HUES48 (cell line): ENCODE measurements around the gene SLC25A39.

Experiments used
- H3K27ac ChIP-seq: one replicate; pipeline ENCODE4 v1.7.0; 2013; ENCODE audit warnings: low read depth, low read length, inconsistent platforms
- H3K27me3 ChIP-seq: 2 replicates; pipeline ENCODE4 v1.6.1; 2013; ENCODE audit warnings: mild to moderate bottlenecking, low read length; ENCODE audit not compliant: control insufficient read depth, insufficient read depth
- H3K36me3 ChIP-seq: 2 replicates; pipeline ENCODE4 v1.6.1; 2013; ENCODE audit warnings: low read length; ENCODE audit not compliant: control insufficient read depth, insufficient read depth
- H3K4me1 ChIP-seq: 2 replicates; pipeline ENCODE4 v1.6.1; 2013; ENCODE audit warnings: mild to moderate bottlenecking, low read length; ENCODE audit not compliant: control insufficient read depth, insufficient read depth
- H3K4me3 ChIP-seq: 2 replicates; pipeline ENCODE4 v1.5.1; 2013; ENCODE audit warnings: mild to moderate bottlenecking, low read depth, low read length
- H3K9ac ChIP-seq: 2 replicates; pipeline ENCODE4 v1.6.1; 2013; ENCODE audit warnings: mild to moderate bottlenecking, low read depth, low read length, moderate library complexity
- H3K9me3 ChIP-seq: 2 replicates; pipeline ENCODE4 v1.6.1; 2013; ENCODE audit warnings: low read length; ENCODE audit not compliant: control insufficient read depth, insufficient read depth

Gene SLC25A39

GRCh38 chr17:44361292-44362260, 37.0 kb upstream of the SLC25A39 start:
- H3K4me3 ChIP-seq, result peak overlapping the region; percentile 29
- H3K36me3 ChIP-seq, result peaks cover 11% of the 10 kb centered on the region; the same call in 1 of the 2 replicates
- no peak overlapping the region for H3K27ac ChIP-seq
- H3K9me3 ChIP-seq, result no peaks in the 10 kb centered on the region
- H3K4me1 ChIP-seq, result peaks cover 21% of the 10 kb centered on the region
- no peak overlapping the region for H3K9ac ChIP-seq
- no peaks in the 10 kb centered on the region; the same call in 1 of the 2 replicates for H3K27me3 ChIP-seq

GRCh38 chr17:44360826-44361225, 36.2 kb upstream of the SLC25A39 start:
- Histone ChIP-seq H3K36me3 (peaks cover 11% of the 10 kb centered on the region; the same call in 1 of the 2 replicates), H3K9ac (no peak overlapping the region), H3K9me3 (no peaks in the 10 kb centered on the region), H3K27ac (no peak overlapping the region), H3K4me3 (peak overlapping the region; percentile 4; the same call in 1 of the 2 replicates), H3K27me3 (no peaks in the 10 kb centered on the region; the same call in 1 of the 2 replicates), H3K4me1 (peaks cover 21% of the 10 kb centered on the region)

GRCh38 chr17:44360144-44360533, 35.5 kb upstream of the SLC25A39 start:
- H3K9me3 ChIP-seq, result no peaks in the 10 kb centered on the region
- H3K27ac ChIP-seq, result no peak overlapping the region
- H3K4me1 ChIP-seq, result peaks cover 21% of the 10 kb centered on the region
- no peaks in the 10 kb centered on the region; the same call in 1 of the 2 replicates for H3K27me3 ChIP-seq
- H3K36me3 ChIP-seq, result peaks cover 11% of the 10 kb centered on the region; the same call in 1 of the 2 replicates
- H3K9ac ChIP-seq, result no peak overlapping the region
- H3K4me3 ChIP-seq, result no peak overlapping the region

GRCh38 chr17:44359458-44360143, 35.0 kb upstream of the SLC25A39 start:
- Histone ChIP-seq H3K27ac (no peak overlapping the region), H3K4me1 (peaks cover 21% of the 10 kb centered on the region), H3K4me3 (no peak overlapping the region), H3K9ac (no peak overlapping the region), H3K27me3 (no peaks in the 10 kb centered on the region), H3K9me3 (no peaks in the 10 kb centered on the region), H3K36me3 (peaks cover 11% of the 10 kb centered on the region; the same call in 1 of the 2 replicates)

GRCh38 chr17:44359006-44359405, 34.4 kb upstream of the SLC25A39 start:
- Histone ChIP-seq H3K27me3 (no peaks in the 10 kb centered on the region), H3K4me1 (peaks cover 21% of the 10 kb centered on the region), H3K36me3 (peaks cover 11% of the 10 kb centered on the region; the same call in 1 of the 2 replicates), H3K4me3 (no peak overlapping the region), H3K27ac (no peak overlapping the region), H3K9ac (no peak overlapping the region), H3K9me3 (no peaks in the 10 kb centered on the region)

GRCh38 chr17:44358066-44358465, 33.4 kb upstream of the SLC25A39 start:
- no peak overlapping the region for H3K27ac ChIP-seq
- no peaks in the 10 kb centered on the region for H3K27me3 ChIP-seq
- no peak overlapping the region for H3K9ac ChIP-seq
- peaks cover 21% of the 10 kb centered on the region for H3K4me1 ChIP-seq
- H3K36me3 ChIP-seq, result peaks cover 11% of the 10 kb centered on the region; the same call in 1 of the 2 replicates
- no peak overlapping the region for H3K4me3 ChIP-seq
- H3K9me3 ChIP-seq, result no peaks in the 10 kb centered on the region

GRCh38 chr17:44356241-44356640, 31.6 kb upstream of the SLC25A39 start:
- peaks cover 10% of the 10 kb centered on the region for H3K4me1 ChIP-seq
- no peaks in the 10 kb centered on the region for H3K9me3 ChIP-seq
- no peak overlapping the region for H3K4me3 ChIP-seq
- H3K36me3 ChIP-seq, result peaks cover 27% of the 10 kb centered on the region
- no peak overlapping the region for H3K27ac ChIP-seq
- H3K27me3 ChIP-seq, result no peaks in the 10 kb centered on the region
- no peak overlapping the region for H3K9ac ChIP-seq

GRCh38 chr17:44355642-44356099, 31.0 kb upstream of the SLC25A39 start:
- H3K4me3 ChIP-seq, result no peak overlapping the region
- H3K27ac ChIP-seq, result no peak overlapping the region
- no peaks in the 10 kb centered on the region for H3K27me3 ChIP-seq
- no peaks in the 10 kb centered on the region for H3K9me3 ChIP-seq
- peaks cover 4% of the 10 kb centered on the region for H3K4me1 ChIP-seq
- H3K36me3 ChIP-seq, result peaks cover 31% of the 10 kb centered on the region
- H3K9ac ChIP-seq, result no peak overlapping the region

GRCh38 chr17:44354582-44355561, 30.2 kb upstream of the SLC25A39 start:
- no peaks in the 10 kb centered on the region for H3K9me3 ChIP-seq
- H3K9ac ChIP-seq, result no peak overlapping the region
- peaks cover 28% of the 10 kb centered on the region for H3K36me3 ChIP-seq
- no peaks in the 10 kb centered on the region for H3K4me1 ChIP-seq
- peak overlapping the region; percentile 61; the same call in 1 of the 2 replicates for H3K4me3 ChIP-seq
- no peaks in the 10 kb centered on the region for H3K27me3 ChIP-seq
- H3K27ac ChIP-seq, result no peak overlapping the region

GRCh38 chr17:44353672-44354331, 29.2 kb upstream of the SLC25A39 start:
- Histone ChIP-seq H3K9ac (no peak overlapping the region), H3K4me1 (no peaks in the 10 kb centered on the region), H3K4me3 (peak overlapping the region; percentile 61), H3K9me3 (no peaks in the 10 kb centered on the region), H3K27ac (no peak overlapping the region), H3K27me3 (no peaks in the 10 kb centered on the region), H3K36me3 (peaks cover 23% of the 10 kb centered on the region)
